NOMO-1 treated with DMSO at 0.1 percent for 48 hours (cell line): ENCODE measurements around the gene OR8G5.
"Not testable (repeated sequence)": the region's sequence is repeated elsewhere in the genome, so short reads cannot be mapped to it uniquely, and the experiment has no call there.

Source experiments
- DNase-seq: peaks from one replicate; lab custom pipeline; 2025; ENCODE audit not compliant: unreplicated experiment; lab: John Stamatoyannopoulos, UW

OR8G5 gene

GRCh38 chr11:124256076-124256475 lies at the start of gene OR8G5:
OR8G5 (plus strand) TSS chr11:124256376; CDS start chr11:124264932, 8,556 bp downstream.
- no peak for DNase-seq

GRCh38 chr11:124207102-124207792 lies 48.9 kb upstream of the OR8G5 start:
- peak; percentile 28 for DNase-seq

- no peak for DNase-seq
Observed at GRCh38 chr11:124209824-124210357, 46.3 kb upstream of the OR8G5 start.

- no peak for DNase-seq
Observed at GRCh38 chr11:124210421-124210820, 45.8 kb upstream of the OR8G5 start.

GRCh38 chr11:124211321-124211720 lies 44.9 kb upstream of the OR8G5 start:
- no peak for DNase-seq

- DNase-seq: no peak
Observed at GRCh38 chr11:124214027-124214426, 42.1 kb upstream of the OR8G5 start.

GRCh38 chr11:124219126-124219525 lies 37.0 kb upstream of the OR8G5 start:
- DNase-seq: no peak

GRCh38 chr11:124222407-124222806 lies 33.8 kb upstream of the OR8G5 start:
- no peak for DNase-seq

- peak; percentile 90 for DNase-seq
Observed at GRCh38 chr11:124224618-124225423, 31.4 kb upstream of the OR8G5 start.

GRCh38 chr11:124225471-124225870 lies 30.7 kb upstream of the OR8G5 start:
- no peak for DNase-seq

GRCh38 chr11:124233376-124233775 lies 22.8 kb upstream of the OR8G5 start:
- no peak for DNase-seq

- peak; percentile 34 for DNase-seq
Observed at GRCh38 chr11:124238512-124238911, 17.7 kb upstream of the OR8G5 start.

GRCh38 chr11:124240621-124241397 lies 15.4 kb upstream of the OR8G5 start, which contains the start of gene OR8G1:
OR8G1 (plus strand) TSS chr11:124241095; CDS start chr11:124249676, 8,581 bp downstream.
- no peak for DNase-seq

GRCh38 chr11:124249869-124250268 lies 6.3 kb upstream of the OR8G5 start:
- not testable (repeated sequence) for DNase-seq

- not testable (repeated sequence) for DNase-seq
Observed at GRCh38 chr11:124265041-124265440, 8.9 kb downstream of the OR8G5 start.

- not testable (repeated sequence) for DNase-seq
Observed at GRCh38 chr11:124270886-124271285, 14.7 kb downstream of the OR8G5 start.

GRCh38 chr11:124274000-124274399 lies 17.8 kb downstream of the OR8G5 start:
- no peak for DNase-seq

GRCh38 chr11:124276081-124276480 lies 19.9 kb downstream of the OR8G5 start:
- peak; percentile 36 for DNase-seq

- DNase-seq: no peak
Observed at GRCh38 chr11:124277207-124277606, 21.0 kb downstream of the OR8G5 start.

- peak; percentile 6 for DNase-seq
Observed at GRCh38 chr11:124277804-124278203, 21.6 kb downstream of the OR8G5 start.

GRCh38 chr11:124278261-124278660 lies 22.1 kb downstream of the OR8G5 start:
- no peak for DNase-seq
